GM13977 (cell line): ENCODE results near the gene MOB1A.
"Not testable (repeated sequence)": the region's sequence is repeated elsewhere in the genome, so short reads cannot be mapped to it uniquely, and the experiment has no call there.

Experiments
- DNase-seq: peaks from one replicate; pipeline ENCODE4 v3.0.0; 2012; ENCODE audit warnings: low spot score
- CTCF ChIP-seq: IDR thresholded peaks from 2 replicates; pipeline ENCODE4 v1.5.1; 2012; ENCODE audit warnings: mild to moderate bottlenecking, control low read depth; ENCODE audit not compliant: insufficient read depth; ENCODE audit errors: extremely low read depth, missing control alignments
- in situ Hi-C: fragments of 300-500 bp; cut with MboI; formaldehyde crosslinking; loops from one replicate; pipeline ENCODE4 v1.12.0; 2022; ENCODE audit warnings: low sequenced_read_pairs, low pct_unique_long_range_greater_than_20kb, mixed read lengths, inconsistent platforms; ENCODE audit not compliant: unreplicated experiment

The MOB1A gene

GRCh38 chr2:74188018-74188601, 9.4 kb upstream of the MOB1A start:
- in situ Hi-C loops, result no loop called here
- TF ChIP-seq CTCF, result no peak
- DNase-seq, result no peak

- in situ Hi-C loops, DNase-seq: not testable (repeated sequence)
Observed at GRCh38 chr2:74186706-74187105, 8.0 kb upstream of the MOB1A start.

- peak; percentile 69 for DNase-seq
- in situ Hi-C loops, result no loop called here
- TF ChIP-seq CTCF, result no peak
Observed at GRCh38 chr2:74186038-74186437, 7.4 kb upstream of the MOB1A start.

- DNase-seq, result no peak
- in situ Hi-C loops, result no loop called here
- no peak for TF ChIP-seq CTCF
Observed at GRCh38 chr2:74183878-74184277, 5.2 kb upstream of the MOB1A start.

GRCh38 chr2:74181739-74182138, 3.1 kb upstream of the MOB1A start:
- peak; percentile 56 for DNase-seq
- TF ChIP-seq CTCF, result no peak
- in situ Hi-C loops, result no loop called here

- TF ChIP-seq CTCF, result no peak
- in situ Hi-C loops, result no loop called here
- no peak for DNase-seq
Observed at GRCh38 chr2:74179063-74179865, 585 bp upstream of the MOB1A start.

GRCh38 chr2:74177696-74178095, 983 bp downstream of the MOB1A start:
- no peak for TF ChIP-seq CTCF
- in situ Hi-C loops, result no loop called here

More at GRCh38 chr2:74177696-74178095, 983 bp downstream of the MOB1A start:
- DNase-seq, result no peak
